GM18951 (cell line): Measurements from ENCODE around the gene CUL1.

Experiments used
- POLR2A ChIP-seq: IDR thresholded peaks from 4 replicates; pipeline ENCODE4 v1.6.1; 2011; ENCODE audit warnings: mild to moderate bottlenecking; ENCODE audit not compliant: insufficient read length, insufficient read depth; ENCODE audit errors: extremely low read depth
- in situ Hi-C: fragments of 300-500 bp; cut with MboI; formaldehyde crosslinking; loops from one replicate; pipeline ENCODE4 v1.12.0; 2022; ENCODE audit warnings: low sequenced_read_pairs, mixed read lengths, inconsistent platforms; ENCODE audit not compliant: unreplicated experiment

CUL1 gene

GRCh38 chr7:148738737-148739535, 40.2 kb downstream of the CUL1 start:
- no peak for TF ChIP-seq POLR2A
- in situ Hi-C loops, result no loop called here

GRCh38 chr7:148746135-148746534, 47.4 kb downstream of the CUL1 start:
- no peak for TF ChIP-seq POLR2A
- in situ Hi-C loops, result no loop called here

- TF ChIP-seq POLR2A, result no peak
- in situ Hi-C loops, result no loop called here
These were observed 48.6 kb downstream of the CUL1 start for GRCh38 chr7:148747274-148747673.

DNA sequence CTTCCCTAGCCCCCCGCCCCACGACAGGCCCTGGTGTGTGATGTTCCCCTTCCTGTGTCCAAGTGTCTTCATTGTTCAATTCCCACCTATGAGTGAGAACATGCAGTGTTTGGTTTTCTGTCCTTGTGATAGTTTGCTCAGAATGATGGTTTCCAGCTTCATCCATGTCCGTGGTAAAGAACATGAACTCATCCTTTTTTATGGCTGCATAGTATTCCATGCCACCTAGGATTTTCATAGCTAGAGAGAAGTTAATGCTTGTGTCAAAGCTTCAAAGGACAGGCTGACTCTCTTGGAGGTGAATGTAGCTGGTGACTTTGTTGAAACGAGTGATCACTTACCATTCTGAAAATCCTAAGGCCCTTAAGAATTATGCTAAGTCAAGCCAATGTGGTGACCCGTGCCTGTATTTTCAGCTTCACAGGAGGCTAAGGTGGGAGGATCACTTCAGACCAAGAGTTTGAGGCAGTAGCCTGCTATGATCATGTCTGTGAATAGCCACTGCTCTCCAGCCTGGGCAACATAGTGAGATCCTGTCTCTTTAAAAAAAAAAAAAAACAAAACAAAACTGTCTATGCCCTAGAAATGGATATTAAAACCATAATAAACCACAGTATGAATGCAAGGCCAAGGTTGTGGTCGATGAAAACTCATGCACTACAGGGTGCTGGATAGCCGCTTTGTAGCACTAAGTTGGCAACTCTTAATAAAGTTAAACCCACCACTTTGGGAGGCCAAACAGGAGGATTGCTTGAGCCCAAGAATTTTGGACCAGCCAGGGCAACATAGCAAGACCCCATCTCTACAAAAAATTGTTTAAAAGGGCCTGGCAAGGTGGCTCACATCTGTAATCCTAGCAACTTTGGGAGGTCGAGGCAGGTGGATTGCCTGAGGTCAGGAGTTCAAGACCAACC, 52.0 kb downstream of the CUL1 start:
- in situ Hi-C loops, result no loop called here
- TF ChIP-seq POLR2A, result no peak

DNA sequence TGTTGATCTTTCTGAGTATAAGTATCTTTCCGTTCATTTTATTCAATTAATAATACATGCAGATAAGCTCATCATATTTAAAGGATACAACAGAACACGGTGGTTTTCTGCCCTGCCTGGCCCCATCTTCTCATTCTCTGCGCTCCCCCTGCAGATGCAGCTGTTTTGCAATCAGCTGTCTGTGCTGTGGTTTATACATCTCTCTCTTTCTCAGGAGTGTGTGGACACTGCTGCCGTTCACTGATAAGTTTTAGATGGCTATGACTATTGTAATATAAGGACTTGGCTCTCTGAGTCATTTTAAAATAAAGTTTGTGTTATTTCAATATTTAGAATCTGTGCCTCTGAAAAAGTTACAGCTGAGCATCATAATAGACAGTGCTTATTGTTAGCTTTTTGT, 54.5 kb downstream of the CUL1 start:
- no peak for TF ChIP-seq POLR2A
- in situ Hi-C loops, result no loop called here

GRCh38 chr7:148754912-148755311, 56.2 kb downstream of the CUL1 start:
- in situ Hi-C loops, result no loop called here
- TF ChIP-seq POLR2A, result no peak

DNA sequence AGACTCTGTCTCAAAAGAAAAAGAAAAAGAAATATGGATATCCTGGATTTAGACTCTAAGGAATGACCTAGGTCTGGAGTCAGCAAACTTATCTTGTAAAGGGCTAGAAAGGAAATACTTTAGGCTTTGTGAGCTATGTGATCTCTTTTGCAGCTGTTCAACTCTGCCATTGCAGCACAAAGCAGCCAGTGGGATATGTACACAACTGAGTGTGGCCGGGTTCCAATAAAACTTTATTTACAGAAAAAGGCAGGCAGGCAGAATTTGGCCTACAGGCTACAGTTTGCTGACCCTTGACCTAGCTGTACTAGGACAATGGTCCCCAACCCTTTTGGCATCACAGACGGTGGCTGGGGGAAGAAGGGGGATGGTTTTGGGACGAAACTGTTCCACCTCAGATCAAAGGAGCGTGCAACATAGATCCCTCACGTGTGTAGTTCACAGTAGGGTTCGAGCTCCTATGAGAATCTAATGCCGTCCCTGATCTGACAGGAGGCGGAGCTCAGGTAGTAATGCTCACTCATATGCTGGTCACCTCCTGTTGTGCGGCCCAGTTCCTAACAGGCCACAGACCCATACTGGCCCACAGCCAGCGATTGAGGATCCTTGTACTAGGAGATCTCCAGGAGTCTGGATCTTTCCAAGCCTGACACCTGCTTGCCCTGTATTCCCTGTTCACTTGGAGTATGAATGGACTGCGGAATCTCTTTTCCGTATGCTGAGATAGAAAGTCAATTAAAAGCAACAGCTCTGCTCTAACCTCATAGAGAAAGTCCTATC, 63.0 kb downstream of the CUL1 start:
- no peak for TF ChIP-seq POLR2A
- in situ Hi-C loops, result no loop called here

GRCh38 chr7:148763622-148764021, 64.9 kb downstream of the CUL1 start:
- in situ Hi-C loops, result no loop called here
- no peak for TF ChIP-seq POLR2A

GRCh38 chr7:148770004-148770403, 71.3 kb downstream of the CUL1 start:
- in situ Hi-C loops, result no loop called here
- TF ChIP-seq POLR2A, result no peak

DNA sequence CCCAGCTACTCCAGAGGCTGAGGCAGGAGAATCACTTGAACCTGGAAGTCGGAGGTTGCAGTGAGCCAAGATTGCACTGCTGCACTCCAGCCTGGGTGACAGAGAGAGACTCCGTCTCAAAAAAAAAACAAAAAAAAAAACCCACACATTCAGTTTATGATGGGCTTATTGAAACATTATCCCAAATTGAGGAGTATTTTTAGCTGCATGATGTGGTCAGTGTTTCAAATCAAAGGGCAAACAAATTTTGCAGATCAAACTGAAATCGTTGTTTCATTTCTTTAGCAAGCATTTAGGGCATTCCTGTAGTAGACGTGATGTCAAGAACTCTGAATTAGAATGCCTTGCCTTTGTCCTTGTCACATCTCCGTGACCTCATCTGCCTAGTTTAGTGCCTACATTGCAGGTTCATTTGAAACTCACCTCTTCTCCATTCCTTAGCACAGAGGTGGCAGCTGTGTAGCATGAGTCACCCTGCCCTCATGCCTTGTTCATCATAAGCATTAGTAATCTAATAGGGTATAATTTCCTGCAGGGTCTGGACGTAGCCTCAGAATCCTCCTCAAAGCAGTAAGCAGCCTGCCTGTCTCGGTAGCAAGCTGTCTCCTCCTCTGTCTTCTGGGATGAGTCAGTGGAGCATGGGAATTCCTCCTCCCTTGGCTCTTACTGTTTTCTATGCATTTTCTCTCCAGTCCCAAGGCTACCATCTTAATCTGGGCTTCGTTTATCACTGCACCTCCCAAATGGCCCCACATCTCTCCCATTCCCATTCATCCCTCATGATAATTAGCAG, 73.8 kb downstream of the CUL1 start:
- TF ChIP-seq POLR2A, result no peak
- in situ Hi-C loops, result no loop called here

- in situ Hi-C loops, result no loop called here
- no peak for TF ChIP-seq POLR2A
These were observed 74.6 kb downstream of the CUL1 start for GRCh38 chr7:148773334-148773733.

- in situ Hi-C loops, result no loop called here
- no peak for TF ChIP-seq POLR2A
These were observed 75.8 kb downstream of the CUL1 start for GRCh38 chr7:148774471-148774870.
